ENCODE measurements around the gene PLEKHA8.
"Not testable (repeated sequence)": the region's sequence is repeated elsewhere in the genome, so short reads cannot be mapped to it uniquely, and the experiment has no call there.

PLEKHA8 gene

DNA sequence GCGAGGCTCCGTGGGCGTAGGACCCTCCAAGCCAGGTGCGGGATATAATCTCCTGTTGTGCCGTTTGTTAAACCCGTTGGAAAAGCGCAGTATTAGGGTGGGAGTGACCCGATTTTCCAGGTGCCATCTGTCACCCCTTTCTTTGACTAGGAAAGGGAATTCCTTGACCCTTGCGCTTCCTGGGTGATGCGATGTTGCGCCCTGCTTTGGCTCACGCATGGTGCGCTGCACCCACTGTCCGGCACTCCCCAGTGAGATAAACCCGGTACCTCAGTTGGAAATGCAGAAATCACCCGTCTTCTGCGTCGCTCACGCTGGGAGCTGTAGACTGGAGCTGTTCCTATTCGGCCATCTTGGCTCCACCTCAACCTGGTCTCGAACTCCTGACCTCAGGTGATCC lies 70.4 kb downstream of the PLEKHA8 start:
- DNase-seq: not testable (repeated sequence)

DNA sequence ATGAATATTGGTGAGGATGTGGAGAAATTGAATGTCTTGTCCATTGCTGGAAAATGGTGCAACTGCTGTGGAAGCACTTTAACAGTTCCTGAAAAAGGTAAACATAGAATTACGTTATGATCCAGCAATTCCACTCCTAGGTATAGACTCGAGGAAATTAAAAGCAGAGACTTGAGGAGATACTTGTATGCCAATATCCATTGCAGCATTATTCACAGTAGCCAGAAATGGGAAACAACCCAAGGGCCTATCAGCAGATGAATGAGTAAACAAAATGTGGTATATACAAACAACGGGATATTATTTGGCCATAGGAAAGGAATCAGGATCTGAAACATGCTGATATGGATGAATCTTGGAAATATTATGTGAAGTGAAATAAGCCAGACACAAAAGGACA lies 74.1 kb downstream of the PLEKHA8 start:
- DNase-seq: no peak

DNA sequence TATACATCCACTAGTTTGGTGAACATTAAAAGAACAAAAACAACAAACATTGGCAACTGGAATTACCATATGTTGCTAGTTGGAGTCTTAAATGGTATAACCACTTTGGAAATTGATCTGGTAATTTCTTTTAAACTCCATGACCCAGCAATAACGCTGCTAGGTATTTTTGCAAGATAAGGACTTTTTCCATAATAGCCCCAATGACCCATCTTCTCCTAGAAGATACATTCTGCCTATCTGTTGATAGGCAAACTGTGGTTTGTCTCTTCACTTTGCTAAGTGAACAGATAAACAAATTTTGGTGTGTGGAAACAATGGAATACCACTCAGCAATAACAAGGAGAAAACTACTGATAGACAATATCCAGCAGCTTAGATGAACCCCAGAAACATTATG lies 75.9 kb downstream of the PLEKHA8 start:
- no peak for DNase-seq

DNA sequence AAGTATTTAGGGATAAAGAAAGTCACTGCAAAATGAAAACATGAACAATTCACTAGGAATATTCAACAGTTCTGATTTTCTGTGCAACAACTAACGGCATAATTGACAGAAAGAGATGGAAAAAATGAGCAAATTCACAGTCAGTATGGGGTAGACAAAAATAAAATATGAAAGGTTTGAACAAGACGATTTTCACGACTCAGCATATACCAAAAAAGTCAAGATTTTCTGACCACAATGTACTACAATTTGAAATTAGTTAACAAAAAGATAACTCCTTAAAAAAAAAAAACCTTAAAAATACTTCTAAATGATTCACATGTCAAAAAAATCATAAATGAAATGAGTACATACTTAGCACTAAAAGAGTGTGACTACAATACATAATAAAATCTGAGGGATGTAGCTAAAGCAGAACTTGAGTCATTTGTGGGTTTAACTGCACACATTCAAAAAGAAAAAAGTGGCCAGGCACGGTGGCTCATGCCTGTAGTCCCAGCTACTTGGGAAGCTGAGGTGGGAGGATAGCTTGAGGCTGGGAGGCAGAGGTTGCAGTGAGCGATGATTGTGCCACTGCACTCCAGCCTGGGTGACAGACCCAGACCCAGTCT lies 84.0 kb downstream of the PLEKHA8 start:
- DNase-seq: no peak

DNA sequence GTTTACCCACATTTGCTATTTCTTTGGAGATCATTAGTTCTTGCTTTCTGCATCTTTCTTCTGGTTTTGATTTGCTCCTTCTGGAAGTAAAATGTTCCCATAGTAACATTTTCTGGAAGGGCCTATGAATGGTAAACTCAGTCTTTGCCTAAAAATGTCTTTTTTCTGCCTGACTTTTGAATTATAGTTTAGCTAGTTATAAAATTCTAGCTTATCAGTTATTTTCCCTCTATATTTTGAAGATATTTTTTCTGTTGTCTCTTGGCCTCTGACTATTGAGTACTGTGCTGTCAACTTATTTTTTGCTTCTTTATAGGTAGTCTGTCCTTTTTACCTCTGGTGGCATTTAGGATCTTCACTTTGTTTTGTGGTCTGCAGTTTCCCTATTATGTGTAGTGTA lies 84.9 kb downstream of the PLEKHA8 start:
- no peak for DNase-seq

DNA sequence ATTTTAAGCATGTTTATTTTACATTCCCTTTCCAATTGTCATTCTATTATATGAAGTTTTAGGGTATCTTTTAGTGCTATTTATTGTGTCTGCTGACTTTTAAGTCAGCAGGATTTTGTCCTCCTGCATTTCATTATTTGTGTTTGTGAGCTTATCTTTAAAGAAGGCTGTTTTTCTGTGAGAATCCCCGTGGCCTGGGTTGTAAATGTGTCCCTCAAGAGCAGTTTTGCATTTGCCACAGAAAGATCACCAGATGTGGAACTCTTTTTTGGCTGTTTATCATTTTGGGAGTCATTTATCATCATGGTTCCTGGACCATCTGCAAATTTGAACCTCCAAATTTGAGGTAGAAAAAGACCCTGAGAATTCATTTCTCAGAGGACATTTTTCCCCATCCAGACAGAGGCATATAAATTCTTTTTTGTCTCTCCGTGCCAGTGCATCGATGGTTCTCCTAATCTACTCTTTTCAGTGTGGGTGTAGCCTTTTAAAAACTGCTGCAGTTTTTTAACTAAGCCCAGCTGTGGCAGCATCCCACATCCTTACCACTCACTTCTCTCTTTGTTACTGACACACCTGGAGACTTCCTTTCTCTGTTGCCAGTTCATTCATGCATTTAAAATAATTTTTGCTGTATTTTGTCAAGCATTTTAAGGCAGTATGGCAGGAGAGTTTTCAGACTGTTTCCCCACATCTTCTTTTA lies 86.5 kb downstream of the PLEKHA8 start:
- no peak for DNase-seq

DNA sequence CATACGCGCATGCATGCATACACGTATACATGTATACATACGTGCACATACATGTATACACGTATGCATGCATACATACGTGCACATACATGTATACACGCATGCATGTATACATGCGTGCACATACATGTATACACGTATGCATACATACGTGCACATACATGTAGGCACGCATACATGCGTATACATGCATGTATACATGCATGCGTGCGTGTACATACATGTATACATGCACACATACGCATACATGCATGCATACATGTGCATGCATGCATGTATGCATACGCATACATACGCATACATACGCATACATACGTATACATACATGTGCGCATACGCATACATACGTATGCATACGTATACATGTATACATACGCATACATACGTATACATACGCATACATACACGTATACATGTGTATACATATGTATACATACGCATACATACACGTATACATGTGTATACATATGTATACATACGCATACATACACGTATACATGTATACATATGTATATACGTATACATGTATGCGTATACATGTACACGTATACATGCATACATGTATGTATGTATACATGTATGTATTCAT lies 87.6 kb downstream of the PLEKHA8 start:
- DNase-seq: no peak

DNA sequence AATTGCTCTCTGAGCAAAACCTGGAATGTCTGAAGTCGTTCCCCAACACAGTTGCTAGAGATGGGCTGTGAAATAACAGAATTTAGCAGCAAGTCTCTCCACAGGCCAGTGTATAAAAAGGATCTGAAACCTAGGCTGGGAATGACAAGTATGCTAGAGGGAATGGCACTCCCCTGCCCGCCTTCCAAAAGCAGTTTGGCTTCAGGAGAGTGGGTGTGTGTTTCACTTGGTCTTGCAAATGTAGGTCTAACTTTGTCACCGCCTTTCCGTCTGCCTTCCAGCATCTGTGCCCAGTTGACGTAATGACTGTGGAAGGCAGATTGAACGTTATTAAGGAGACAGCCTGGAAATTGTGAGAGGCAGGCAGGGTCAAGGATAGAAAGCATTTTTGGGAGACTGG lies 88.6 kb downstream of the PLEKHA8 start:
- DNase-seq: peak in 17 of 56 donors; percentile 4 to 55 (median 23)

DNA sequence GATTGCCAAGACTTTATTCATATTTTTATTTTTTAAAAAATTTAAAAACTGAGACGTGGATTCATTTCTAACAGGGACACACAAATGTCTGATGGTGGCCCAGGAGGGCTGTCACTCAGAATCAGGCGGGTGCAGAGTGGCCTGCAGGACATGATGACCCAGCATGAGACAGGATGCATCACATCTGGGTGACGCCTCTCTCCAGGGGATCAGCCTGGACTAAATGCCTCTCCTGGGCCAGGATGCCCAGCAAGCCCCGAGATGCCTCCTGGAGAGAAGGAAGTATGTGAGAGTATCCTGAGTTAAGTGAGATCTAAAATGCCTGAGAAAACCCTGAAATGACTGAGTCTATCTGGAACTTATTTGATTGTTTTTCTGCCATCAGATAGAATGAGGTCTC lies 89.7 kb downstream of the PLEKHA8 start:
- no peak for DNase-seq

DNA sequence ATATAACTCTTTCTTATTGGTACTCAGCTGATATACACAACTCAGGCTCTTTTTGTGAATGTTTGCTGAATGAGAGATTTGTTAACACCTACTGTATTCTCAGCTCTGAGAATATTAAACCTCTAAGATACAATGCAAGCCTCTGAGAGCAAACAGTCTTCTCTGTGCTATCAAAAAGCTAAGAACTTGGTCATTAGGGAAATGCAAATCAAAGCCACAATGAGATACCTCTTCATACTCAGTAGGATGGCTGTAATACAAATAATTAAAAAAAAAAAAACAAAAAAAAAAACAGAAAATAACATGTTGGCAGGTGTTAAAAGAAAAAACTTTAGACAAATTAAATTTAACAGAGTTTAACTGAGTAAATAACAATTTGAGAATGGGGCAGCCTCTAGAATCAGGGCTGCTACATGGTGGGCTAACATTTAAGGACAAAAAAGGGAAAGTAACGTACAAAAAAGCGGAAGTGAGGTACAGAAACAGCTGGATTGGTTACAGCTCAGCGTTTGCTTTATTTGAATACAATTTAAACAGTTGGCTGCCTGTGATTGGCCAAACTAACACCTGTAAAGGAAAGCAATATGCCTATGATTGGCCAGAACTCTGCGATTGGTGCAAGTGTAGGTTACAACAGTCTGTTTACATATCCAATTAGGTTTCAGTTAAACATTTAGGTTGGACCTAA lies 91.8 kb downstream of the PLEKHA8 start:
- DNase-seq: no peak

DNA sequence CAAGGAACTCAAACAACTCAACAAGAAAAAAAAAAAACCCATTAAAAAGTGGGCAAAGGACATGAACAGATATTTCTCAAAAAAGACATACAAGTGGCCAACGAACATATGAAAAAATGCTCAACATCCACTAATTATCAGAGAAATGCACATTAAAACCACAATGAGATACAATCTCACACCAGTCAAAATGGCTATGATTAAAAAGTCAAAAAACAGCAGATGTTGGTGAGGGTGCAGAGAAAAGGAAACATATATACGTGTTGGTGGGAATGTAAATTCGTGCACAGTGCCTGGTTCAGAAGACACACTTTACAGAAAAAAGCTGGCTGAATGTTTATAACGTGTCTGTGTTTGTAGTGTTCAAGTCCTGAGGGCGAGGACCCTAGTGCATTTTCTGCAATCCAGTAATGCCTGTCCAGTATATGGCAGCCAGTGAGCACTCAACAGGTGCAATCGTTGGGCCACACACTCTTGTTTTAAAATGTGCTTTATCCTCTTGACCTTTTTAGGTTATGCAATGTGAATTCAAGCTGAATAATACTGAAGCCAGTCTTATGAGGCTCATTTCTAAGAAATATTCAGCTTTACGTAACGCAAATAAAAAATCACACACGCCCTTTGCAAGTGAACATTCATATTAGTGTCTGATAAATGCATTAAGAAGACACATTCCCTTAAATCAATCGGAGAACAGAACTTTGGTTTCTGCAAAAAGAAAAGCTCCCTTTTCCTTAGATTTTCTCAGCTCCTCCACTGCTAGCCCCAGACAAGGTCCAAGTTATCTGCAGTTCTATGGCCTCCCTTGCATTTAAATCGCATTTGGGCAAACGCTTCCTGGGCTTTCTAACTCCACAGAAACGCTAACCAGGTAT lies 105.8 kb downstream of the PLEKHA8 start:
- no peak for DNase-seq

DNA sequence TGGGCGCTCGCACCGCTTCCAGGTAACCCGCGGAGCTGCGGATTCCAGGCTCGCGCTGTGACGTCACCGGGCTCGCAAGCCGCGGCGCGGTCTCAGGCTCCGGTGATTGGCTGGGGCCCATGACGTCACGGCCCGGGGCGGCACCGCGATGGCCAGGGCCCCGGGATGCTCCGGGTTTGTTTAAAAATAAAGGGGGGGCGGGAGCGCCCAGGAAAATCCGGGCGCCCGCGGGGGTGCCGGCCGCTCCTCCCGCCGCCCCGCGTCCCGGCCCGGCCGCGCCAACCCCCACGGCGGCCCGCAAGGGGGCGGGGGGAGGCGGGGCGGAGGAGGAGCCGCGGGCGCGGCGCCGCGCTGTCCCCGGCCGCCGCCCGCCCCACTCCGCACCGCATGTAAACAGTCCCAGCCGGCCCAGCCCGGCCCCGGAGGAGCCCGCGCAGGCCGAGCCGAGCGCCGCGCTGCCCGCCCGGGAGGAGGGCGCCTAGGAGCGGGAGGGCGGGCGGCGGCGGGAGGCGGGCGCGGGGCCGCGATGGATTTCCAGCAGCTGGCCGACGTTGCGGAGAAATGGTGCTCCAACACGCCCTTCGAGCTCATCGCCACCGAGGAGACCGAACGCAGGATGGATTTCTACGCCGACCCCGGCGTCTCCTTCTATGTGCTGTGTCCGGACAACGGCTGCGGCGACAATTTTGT lies 106.5 kb downstream of the PLEKHA8 start, which contains the start of gene MTURN:
Gene MTURN (plus strand): TSS at position 376 of the 690 bp plus-strand sequence. CDS start 151 bp downstream, at position 527.
- DNase-seq: peak in 55 of 56 donors; percentile 23 to 92 (median 79)

DNA sequence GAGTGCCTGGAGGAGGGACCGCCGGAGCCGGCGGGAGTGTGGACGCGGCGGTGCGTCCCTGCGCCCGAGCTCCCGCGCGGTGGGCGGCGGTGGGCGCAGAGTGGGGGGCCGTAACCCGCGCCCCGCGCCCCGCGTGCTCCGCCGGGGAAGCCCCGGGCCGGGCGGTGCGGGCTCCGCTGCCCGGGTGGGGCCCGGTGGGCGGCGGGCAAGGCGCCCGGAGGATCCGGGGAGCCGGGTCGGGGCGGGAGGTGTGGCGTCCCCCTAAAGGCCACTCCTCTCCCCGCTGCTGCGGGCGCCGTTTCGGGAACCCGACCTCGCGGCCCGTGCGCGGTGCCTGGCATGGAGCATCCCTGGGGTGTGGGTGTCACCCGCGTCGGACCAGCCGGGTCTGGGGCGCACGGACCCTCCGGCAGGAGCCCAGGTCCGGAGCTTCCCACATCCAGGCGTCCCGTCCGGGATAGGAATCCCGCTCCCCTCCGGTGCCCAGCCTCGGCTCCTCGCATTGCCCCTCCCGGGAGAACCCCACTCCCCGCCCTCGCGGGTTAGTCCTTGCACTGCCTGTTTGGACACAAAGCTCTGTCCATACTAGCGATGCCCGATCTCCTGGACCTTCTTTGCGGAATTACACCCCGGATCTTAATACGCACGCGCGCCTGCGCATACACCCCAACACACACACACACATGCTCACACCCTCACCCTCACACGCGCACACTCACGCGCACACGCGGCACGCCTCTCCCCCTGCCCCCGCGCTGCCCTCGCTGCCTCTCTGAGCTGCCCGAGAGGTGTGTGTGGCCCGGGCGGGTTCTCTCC lies 107.3 kb downstream of the PLEKHA8 start:
- peak in 51 of 56 donors; percentile 13 to 84 (median 64) for DNase-seq

DNA sequence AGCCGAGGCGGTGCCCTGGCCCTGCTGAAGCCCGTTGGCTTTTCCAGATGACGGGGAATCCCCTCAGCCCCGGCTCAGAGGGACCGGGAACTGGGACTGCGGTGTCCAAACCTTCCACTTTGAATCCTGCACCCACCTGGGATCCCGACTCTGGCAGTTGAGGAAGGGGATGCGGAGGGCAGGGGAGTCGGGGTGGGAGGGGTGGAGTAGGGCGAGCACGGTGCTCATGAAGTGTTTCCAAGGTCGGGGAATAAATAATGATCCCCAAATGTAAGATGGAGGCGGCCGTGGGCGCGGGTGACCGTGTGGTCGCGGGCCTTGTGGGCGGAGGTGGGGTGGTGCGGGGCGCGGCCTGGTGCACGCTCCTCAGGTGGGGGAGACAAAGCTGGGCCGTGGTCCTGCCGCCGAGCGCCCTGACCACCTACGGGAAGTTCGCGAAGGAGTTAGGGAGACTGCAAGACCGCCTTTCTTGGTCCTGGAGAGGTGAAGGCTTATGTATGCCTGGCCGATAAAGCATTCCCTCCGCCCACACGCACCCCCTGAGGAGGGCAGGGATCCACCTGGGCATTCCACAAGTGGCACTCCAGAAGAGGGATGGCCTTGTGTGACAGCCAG lies 108.0 kb downstream of the PLEKHA8 start:
- no peak for DNase-seq

DNA sequence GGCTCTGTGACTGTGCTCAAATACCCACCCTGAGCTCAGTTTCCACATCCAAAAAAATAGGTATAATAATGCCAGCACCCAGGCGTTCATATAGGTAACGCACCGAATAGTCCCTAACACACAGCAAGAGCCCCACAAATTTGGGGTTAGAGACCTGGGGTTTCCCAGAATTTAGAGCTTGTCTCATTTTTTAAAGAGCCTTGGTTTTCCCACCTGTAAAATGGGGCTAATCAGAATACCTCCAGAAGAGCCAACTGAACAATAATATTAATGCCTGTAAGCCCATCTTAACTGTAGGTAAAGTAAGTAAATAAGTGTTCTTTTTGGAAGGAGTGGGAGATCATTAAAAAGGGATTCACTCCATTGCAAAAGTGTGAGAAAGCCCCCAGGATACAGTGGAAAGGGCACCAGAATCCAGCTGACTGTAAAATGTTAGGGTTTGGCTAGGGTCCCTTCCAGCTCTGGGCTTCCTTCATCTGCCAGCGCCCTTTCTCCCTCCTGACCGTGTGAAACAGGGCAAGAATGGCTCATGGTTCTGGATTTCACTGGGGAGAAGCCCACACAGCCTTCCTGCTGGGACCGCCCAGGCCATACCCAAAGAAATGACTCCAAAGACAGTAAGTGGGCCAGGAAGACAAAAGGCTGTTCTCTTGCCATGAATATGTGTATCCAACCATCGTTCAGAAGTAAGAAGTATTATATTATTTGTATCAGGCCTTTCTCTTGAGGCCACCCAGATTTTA lies 108.7 kb downstream of the PLEKHA8 start:
- DNase-seq: no peak

DNA sequence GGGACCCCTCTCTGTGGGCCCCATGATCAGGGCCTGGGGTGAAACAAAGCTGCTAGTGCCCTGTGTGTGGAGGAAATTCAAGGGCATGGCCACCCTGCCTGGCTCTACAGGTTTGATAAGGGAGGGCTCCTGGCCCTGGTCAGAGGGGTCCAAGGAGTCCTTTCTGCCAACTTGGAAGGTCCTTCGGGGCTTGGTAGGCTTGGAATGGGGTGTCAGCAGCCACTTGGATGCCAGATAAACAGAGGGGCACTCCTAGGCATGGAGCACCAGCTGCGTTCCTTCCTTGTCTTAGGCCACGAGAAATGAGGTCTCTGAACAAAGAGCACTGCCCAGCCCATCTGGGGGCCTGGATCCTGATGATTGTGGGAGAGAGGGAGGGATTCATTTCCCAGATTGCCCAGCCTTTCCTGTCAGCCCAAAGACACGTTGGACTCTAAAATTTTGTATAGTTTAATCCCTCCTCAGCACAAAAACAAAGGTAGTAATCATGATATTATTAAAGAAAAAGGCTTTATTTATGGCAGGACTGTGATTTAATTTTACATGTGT lies 111.7 kb downstream of the PLEKHA8 start:
- DNase-seq: no peak

DNA sequence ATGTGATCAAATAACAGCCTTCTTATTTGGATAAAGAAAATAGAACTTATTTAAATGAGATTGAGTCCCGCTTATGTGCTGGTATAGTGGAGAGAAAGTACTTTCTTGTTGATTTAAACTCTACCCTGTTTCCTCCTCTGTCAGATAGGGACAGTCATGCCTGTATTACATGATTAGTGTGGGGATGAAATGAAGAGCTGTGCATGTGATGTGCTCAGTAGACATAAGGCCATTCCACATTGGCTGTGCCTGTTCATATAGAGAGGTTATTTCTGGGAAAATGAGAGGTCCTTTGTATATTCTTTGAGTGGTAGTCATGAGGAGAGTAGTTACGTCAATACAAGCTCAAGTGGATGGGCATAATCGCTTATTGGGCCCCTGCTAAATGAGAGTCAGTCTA lies 112.2 kb downstream of the PLEKHA8 start:
- no peak for DNase-seq

DNA sequence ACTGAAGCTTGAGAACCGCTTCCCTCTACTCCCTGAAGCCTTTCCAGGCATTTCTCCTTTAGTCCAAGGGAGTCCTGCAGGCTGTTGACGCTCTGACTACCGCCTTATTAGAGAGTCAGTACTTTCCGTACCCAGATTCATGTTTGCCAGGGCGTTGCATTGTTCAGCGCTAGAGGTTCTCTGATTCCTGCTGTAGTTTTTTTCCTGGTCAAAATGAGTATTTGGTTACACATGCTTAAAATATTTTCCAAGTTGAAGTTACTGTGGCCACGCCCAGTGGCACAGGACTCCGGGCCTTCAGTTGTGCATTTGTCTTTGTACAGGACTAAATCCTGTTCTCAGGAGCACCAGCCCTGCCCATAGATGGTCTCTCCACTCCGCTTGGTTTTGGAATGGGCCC lies 114.5 kb downstream of the PLEKHA8 start:
- DNase-seq: no peak
